GM19239 (cell line): ENCODE measurements around the gene ALDH1L2.

Source experiments
- DNase-seq: peaks from one replicate; pipeline ENCODE4 v3.0.0; 2011; ENCODE audit warnings: low spot score; ENCODE audit not compliant: insufficient read length
- FAIRE-seq: peaks from 2 replicates; lab custom pipeline; 2011; peaks lifted over from hg19 to GRCh38; lab: Jason Lieb, UNC

The ALDH1L2 gene

GRCh38 chr12:105040476-105040875 lies 43.8 kb downstream of the ALDH1L2 start:
- FAIRE-seq (no peak), DNase-seq (no peak)

GRCh38 chr12:105036937-105037649 lies 47.2 kb downstream of the ALDH1L2 start:
- DNase-seq (no peak), FAIRE-seq (peak; percentile 77)

GRCh38 chr12:105033851-105034250 lies 50.4 kb downstream of the ALDH1L2 start:
- DNase-seq: no peak
- FAIRE-seq: peak; percentile 82

DNA sequence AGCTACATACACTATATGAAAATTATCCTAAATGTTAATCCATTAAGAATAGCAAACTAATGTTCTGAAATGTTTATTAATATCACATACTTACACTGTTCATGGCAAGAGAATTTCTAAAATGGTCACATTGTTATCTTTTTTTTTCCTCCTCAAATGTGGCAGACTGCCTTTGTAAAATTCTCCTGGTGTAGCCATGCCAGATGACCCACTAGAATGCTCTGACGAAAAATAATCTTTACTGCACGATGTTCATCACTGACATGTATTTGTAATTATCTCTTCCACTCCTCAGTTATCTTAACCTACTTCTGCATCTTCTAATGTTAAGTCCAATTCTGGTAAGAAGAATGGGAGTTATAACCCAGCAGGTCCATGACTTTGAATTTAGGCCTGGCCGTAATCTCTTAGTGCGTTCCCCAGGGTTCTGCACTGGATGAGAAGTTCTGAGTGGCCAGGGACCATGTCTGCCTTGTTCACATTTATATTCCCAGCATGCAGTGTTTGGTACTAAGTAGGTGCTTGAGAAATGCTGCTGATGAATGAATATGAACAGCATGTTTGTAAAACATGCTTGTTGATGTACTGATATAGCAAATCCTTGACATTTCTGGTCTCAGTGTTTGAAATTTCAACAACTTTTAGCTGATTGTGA lies 51.4 kb downstream of the ALDH1L2 start:
- FAIRE-seq (peak; percentile 74), DNase-seq (no peak)

DNA sequence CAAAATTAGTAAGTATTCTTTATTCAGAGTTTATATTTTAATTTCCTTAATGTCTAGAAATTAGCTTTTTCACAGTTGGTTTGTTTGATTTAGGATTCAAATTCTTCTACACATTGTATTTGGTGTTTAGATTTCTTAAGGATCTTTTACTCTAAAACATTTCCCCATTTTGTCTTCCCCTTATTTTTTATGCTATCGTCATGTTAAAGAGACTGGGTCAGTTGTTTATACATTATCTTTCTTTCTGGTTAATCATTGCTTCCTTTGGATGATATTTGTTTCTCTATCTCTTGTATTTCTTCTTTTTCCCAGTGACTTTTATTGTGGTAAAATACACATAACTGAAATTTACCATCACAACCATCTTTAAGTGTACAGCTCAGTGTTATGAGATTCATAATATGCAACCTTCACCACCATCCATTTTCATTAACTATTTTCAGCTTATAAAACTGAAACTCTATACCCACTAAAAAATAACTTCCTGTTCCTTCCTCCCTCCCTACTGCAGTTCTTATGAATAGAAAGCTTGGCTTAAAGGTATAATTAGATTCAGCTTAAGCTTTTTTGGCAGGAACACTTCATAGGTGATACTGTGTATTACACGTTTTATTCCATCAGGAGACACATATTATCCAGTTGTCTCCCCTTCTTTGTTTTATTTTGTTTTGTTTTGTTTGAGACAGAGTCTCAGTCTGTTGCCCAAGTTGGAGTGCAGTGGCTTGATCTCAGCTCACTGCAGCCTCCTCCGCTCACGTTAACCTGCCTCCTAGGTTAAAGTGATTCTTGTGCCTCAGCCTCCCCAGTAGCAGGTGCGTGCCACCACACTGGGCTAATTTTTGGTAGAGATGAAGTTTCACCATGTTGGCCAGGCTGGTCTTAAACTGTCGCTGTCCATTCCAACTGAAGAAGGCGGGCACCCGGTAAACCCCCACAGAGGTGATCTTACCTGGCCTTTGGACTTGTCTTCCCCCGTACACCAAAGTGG lies 53.1 kb downstream of the ALDH1L2 start:
- peak; percentile 4 for DNase-seq
- FAIRE-seq: peak; percentile 94

DNA sequence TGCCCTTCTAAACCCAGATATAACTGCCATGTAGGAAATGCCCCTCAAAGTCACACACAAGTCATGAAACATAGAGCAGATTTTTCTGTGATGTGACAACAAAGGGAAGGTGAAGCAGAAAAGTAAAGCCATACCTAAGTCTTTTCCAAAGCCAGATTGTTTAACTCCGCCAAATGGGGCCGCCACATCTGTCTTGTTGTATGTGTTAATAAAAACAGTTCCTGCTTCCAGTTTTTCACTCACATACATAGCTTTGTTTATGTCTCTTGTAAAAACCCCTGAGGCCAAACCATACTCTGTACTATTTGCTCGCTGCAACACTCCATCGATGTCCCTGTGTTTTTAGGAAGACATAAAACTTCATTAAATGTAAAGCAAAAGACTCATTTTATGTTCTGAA lies 57.8 kb downstream of the ALDH1L2 start:
- FAIRE-seq (no peak), DNase-seq (no peak)

GRCh38 chr12:105025890-105026289 lies 58.4 kb downstream of the ALDH1L2 start:
- FAIRE-seq: no peak
- no peak for DNase-seq

DNA sequence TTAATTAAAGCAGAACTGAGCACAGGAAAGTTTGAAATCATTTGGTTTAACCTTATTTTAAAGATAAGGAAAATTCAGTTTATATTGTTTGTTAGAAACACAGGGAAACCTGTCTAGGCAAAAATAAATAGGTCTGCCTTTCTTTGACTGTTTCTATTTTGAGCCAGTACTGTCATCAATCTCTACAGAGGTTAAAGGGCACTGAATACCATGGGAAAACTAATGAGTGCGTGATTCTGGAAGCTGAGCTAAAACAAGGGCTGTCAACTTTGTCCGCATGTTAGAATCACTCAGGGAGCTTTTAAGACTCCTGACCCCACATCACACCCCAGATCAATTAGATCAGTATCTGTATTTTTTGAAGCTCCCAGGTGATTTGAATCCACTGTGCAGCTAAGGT lies 59.3 kb downstream of the ALDH1L2 start:
- no peak for FAIRE-seq
- DNase-seq: no peak

- DNase-seq (no peak), FAIRE-seq (no peak)
These were observed 63.9 kb downstream of the ALDH1L2 start for GRCh38 chr12:105020241-105020962.

GRCh38 chr12:105018776-105019175 lies 65.5 kb downstream of the ALDH1L2 start:
- FAIRE-seq (no peak), DNase-seq (no peak)

- FAIRE-seq (no peak), DNase-seq (no peak)
These were observed 66.2 kb downstream of the ALDH1L2 start for GRCh38 chr12:105018012-105018411.

GRCh38 chr12:105015543-105015942 lies 68.7 kb downstream of the ALDH1L2 start:
- no peak for DNase-seq
- no peak for FAIRE-seq

GRCh38 chr12:105014603-105015002 lies 69.7 kb downstream of the ALDH1L2 start:
- DNase-seq: no peak
- no peak for FAIRE-seq

- DNase-seq (no peak), FAIRE-seq (no peak)
These were observed 70.4 kb downstream of the ALDH1L2 start for GRCh38 chr12:105013892-105014291.

DNA sequence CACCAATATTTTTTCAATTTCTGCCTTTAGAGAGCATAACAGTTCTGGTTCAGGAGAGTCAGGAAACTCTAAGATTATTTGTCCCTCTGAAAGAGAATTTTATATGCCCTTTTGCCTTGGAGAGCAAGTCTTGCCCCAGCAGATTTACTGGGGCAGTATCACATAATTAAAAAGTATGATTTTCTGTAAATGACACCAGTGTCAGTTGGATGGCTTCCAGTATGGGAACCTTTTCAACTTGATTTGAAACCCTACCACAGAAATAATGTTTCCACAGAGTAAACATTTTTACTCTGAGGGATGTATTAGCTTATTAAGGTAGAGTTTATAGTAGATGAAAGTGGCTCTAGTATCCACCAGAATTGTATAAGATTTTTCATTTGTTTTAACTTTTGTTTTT lies 82.8 kb downstream of the ALDH1L2 start:
- DNase-seq: no peak
- FAIRE-seq: no peak

GRCh38 chr12:104999347-104999685 lies 84.9 kb downstream of the ALDH1L2 start:
- FAIRE-seq (no peak), DNase-seq (no peak)

DNA sequence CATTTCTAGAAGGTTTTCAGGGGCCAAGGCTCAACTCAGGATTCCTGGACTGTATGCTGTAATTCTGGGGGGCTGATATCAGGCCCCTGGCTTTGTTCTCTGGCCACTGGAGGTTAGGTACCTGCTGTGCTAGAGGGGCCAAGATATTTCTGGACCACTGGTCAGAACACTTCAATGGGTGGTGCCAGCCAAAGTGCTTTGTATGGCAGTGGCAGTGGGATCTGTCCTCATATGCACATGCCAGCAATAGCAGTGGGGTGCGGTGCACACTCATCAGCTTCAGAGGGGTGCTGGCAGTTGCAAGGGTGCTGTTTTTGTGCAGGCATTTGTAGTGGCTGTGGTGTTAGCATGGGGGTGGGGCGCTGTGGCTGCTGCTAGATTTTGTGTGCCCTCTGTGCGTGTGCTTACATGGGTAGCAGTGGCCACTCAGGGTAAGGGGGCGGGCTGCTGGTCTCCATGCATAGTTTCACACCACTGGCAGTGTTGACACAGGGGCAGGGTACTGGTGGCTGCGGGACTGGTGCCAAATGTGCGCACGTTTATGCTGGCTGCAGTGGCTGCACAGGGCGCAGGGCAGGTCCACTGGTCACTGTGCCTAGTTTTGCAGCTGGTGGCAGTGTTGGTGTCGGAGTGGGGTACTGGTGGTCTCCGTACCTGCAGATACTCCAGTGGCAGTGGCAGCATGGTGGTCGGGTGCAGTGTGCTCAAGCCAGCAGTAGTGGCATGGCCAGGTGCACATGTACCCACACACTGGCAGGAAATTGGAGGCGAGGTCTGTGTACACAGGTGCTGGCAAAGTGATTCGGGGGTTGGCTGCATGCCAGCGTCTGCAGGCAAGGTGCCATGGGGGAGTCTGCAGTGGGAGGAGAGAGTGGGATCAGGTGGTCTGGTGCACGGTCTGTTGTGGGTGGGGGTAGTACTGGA lies 85.6 kb downstream of the ALDH1L2 start:
- DNase-seq (no peak), FAIRE-seq (no peak)

DNA sequence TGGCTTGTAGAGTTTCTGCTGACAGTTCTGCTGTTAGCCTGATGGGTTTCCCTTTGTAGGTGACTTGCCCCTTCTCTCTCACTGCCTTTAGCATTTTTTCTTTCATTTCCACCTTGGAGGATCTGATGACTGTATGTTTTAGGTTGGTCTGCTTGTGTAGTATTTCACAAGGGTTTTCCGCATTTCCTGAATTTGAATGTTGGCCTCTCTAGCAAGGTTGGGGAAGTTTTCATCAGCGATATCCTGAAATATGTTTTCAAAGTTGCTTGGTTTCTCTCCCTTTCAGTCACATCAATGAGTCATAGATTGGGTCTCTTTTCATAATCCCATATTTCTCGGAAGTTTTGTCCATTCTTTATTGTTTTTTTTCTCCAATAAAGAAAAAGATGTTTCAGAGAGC lies 86.7 kb downstream of the ALDH1L2 start:
- FAIRE-seq (no peak), DNase-seq (no peak)

DNA sequence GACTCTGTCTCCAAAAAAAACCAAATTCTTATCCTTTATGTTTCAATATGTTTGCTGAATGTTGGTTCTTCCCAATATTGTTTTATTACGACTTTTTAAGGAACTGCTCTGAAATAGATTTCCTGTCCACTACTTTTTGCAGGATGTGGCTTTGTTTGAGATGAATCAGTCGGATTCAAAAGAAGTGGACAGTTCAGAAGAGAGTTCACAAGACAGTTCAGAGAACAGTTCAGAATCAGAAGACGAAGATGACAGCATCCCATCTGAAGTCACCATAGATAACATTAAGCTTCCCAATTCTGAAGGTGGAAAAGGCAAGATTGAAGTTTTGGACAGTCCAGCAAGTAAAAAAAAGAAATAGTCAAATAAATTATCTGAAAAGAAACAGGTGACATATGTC lies 89.9 kb downstream of the ALDH1L2 start:
- no peak for DNase-seq
- FAIRE-seq: no peak
